Activated CD4-positive, alpha-beta memory T cell treated with anti-CD3 and anti-CD28 coated beads, Interleukin-2, amount 10 ng/mL, durations not matched to agents 7 days and 5 days (primary cell): ENCODE measurements around the gene RALGDS. TPM values are rescaled to one million over a fixed set of nuclear protein-coding genes. Genes with fewer than 3 reads are reported as not detected.

Experiments used
- CTCF ChIA-PET: fragments of 350-600 bp; sonication (Branson Sonifier 250); formaldehyde crosslinking; loops from one replicate; lab custom pipeline; 2021; ENCODE audit warnings: antibody characterized with exemption, inconsistent platforms; lab: Charles Lee
- POLR2A ChIA-PET: fragments of 350-600 bp; sonication (Branson Sonifier 250); formaldehyde crosslinking; loops from one replicate; lab custom pipeline; 2021; ENCODE audit warnings: antibody characterized with exemption; lab: Charles Lee
- DNase-seq: peaks from one replicate; pipeline ENCODE4 v3.0.0-alpha.2; 2020
- H3K27ac Mint-ChIP-seq: one replicate; pipeline ENCODE4 v1.8.0; 2021; ENCODE audit warnings: mild to moderate bottlenecking, mixed read lengths
- H3K27me3 Mint-ChIP-seq: one replicate; pipeline ENCODE4 v1.8.0; 2021; ENCODE audit warnings: mixed read lengths
- H3K36me3 Mint-ChIP-seq: one replicate; pipeline ENCODE4 v1.8.0; 2021; ENCODE audit warnings: low read depth, mixed read lengths
- H3K4me1 Mint-ChIP-seq: one replicate; pipeline ENCODE4 v1.8.0; 2021; ENCODE audit warnings: mixed read lengths
- H3K4me3 Mint-ChIP-seq: one replicate; pipeline ENCODE4 v1.8.0; 2021; ENCODE audit warnings: mild to moderate bottlenecking, mixed read lengths
- H3K9me3 Mint-ChIP-seq: one replicate; pipeline ENCODE4 v1.8.0; 2021; ENCODE audit warnings: mixed read lengths
- total RNA-seq, 2 experiments: library from RNA; stranded (reverse); gene quantifications; one replicate each; pipeline ENCODE4 v1.2.3, GENCODE V29; 2021

RALGDS gene
- total RNA-seq, 2 experiments from 2014 or later: 113 to 123 TPM

DNA sequence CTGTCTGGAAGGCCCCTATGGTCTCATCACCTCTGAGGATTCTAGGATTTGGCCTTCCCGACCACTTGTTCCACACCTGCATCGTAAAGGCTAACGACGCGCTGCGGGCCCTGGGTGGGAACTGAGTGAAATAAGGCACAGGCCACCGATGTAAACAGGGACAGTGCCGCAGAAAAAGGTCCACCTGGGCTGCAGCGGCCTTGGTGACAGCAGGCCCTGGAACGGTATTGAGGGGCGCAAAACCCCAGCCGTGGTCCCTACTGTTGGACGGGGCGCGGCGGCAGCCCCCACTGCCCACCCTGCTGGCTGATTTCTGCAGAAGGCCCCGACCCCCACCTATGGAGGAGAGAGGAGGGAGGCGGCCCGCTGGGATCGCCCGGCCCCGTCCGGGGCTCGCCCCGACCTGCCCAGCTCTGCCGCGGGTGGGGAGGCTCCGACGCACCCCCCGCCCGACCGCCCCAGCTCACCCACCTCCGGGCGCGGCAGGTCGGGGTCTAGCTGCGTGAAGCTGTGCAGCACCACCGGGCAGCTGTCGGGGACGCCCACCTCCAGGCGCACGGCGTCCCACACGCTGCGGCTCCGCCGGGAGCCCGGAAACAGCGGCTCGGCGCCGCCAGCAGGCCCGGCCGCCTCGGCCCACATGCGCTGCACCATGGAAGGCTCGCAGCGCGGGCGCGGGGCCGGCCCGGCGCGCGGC is 391 bp downstream of the RALGDS start:
- Mint-ChIP-seq H3K27ac (peak overlapping the region; percentile 14), H3K4me3 (peak overlapping the region; percentile 69), H3K36me3 (peaks cover 17% of the 10 kb centered on the region), H3K4me1 (peaks cover 86% of the 10 kb centered on the region), H3K9me3 (no peaks in the 10 kb centered on the region), H3K27me3 (no peaks in the 10 kb centered on the region)
- CTCF ChIA-PET: interaction anchor here (2.9 kb wide), 1 partner anchor 23 kb away, joined by 13 read pairs; no protein-coding TSS in a partner anchor
- no peak for DNase-seq
- POLR2A ChIA-PET: interaction anchor here (12.1 to 12.7 kb wide), 2 partner anchors 13 to 25 kb away, joined by 131 to 148 read pairs; no protein-coding TSS in a partner anchor

DNA sequence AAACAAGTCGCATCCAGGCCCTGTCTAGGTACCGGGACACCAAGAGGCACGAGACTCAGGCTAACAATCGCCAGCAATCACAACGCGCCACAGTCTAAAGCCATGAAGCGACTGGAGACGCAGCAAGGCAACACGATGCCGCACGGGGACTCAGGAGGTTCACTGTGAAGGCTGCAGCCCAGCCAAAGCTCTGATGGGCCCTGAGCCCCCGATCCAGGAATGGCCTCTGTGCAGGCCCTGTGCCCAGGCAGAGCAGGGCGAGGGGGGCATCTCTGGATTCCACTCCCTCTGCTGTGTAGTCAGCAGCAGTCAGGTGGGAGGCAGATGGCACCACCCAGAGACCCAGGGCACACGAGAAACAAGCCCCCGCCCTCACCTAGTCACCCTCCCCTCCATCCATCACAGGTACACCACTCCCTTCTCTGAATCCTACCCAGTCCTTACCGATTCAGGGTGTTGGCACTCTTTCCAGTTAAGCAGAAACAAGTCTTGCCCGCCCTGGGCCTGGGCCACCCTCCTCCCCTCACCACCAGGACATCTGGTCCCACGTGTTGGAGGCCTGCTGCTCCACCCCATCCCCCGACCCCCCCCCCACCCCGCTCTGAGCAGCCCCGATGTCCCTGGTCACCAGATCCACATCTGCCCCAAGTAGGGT is 1.1 kb downstream of the RALGDS start:
- Mint-ChIP-seq H3K27ac (peak overlapping the region; percentile 14), H3K9me3 (no peaks in the 10 kb centered on the region), H3K27me3 (no peaks in the 10 kb centered on the region), H3K4me1 (peaks cover 86% of the 10 kb centered on the region), H3K36me3 (peaks cover 18% of the 10 kb centered on the region), H3K4me3 (peak overlapping the region; percentile 69)
- POLR2A ChIA-PET: interaction anchor here (1.3 to 12.7 kb wide), 3 partner anchors 12 to 26 kb away, joined by 5 to 148 read pairs (median 131); no protein-coding TSS in a partner anchor
- no peak for DNase-seq
- CTCF ChIA-PET: interaction anchor here (0.5 to 8.3 kb wide), 3 partner anchors 24 to 30 kb away, joined by 3 to 93 read pairs (median 3); no protein-coding TSS in a partner anchor

DNA sequence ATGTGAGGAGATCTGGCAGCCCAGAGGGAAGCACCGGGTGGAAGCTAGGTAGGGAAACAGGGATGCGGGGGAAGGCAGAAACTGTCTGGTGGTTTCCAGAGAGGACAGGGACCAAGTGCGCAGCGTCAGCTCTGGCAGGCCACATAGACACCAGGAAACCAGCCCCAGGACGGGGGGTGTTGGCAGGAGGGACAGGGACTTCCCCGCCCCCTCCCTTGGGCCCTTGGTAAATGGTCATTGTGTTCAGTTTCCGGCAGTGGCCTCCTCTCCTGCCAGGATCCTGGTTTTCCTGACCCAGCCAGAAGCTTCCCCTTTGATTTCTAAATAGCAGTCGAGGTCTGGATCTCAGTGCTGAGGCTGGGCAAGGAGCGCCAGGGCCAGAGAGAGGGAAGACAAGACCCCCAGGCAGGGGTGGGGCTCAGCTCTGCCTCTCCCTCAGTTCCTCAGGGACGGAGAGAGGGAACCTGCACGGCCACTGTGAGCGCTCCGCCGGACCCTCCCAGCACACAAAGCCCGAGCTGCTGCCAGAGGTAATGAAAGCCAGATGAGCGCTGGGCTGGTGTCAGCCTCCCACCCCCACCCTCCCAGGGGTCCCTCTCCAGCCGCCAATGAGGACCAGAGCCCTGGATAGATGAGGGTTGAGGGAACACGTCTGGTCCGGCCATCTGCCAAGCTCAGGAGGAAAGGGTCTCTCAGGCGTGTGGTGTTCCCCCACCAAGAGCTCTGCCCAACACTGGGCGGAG is 1.8 kb downstream of the RALGDS start:
- no peak overlapping the region for H3K27ac Mint-ChIP-seq
- peaks cover 13% of the 10 kb centered on the region for H3K36me3 Mint-ChIP-seq
- CTCF ChIA-PET: interaction anchor here (0.5 to 8.3 kb wide), 4 partner anchors 24 to 31 kb away, joined by 3 to 93 read pairs (median 16); no protein-coding TSS in a partner anchor
- peak overlapping the region; percentile 44 for H3K4me3 Mint-ChIP-seq
- DNase-seq: no peak
- POLR2A ChIA-PET: interaction anchor here (1.3 to 12.7 kb wide), 3 partner anchors 11 to 27 kb away, joined by 5 to 148 read pairs (median 131); no protein-coding TSS in a partner anchor
- no peaks in the 10 kb centered on the region for H3K9me3 Mint-ChIP-seq
- H3K27me3 Mint-ChIP-seq: no peaks in the 10 kb centered on the region
- H3K4me1 Mint-ChIP-seq: peaks cover 86% of the 10 kb centered on the region

DNA sequence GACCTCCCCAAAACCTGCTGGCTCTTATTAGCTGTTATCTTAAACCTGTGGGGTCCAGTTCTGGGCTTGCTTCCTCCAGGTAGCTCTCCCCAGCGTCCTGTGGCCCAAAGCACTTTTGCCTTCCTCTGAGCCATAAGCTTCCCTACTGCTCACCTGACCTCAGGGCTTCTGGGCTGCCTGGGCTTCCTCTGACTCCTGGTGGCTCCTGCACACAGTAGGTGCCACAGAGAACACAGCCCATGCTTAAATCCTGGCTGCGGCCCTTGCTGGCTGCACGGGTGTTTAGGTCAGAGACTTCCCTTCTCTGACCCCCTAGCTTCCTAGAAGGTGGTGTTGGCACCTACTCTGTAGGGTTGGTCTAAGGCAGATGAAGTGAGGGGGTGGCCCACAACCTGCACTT is 2.5 kb downstream of the RALGDS start:
- Mint-ChIP-seq H3K4me1 (peaks cover 86% of the 10 kb centered on the region), H3K27me3 (no peaks in the 10 kb centered on the region), H3K9me3 (no peaks in the 10 kb centered on the region), H3K27ac (peak overlapping the region; percentile 16), H3K4me3 (peak overlapping the region; percentile 38), H3K36me3 (peaks cover 9% of the 10 kb centered on the region)
- ChIA-PET CTCF (interaction anchor here (3.7 to 8.3 kb wide), 2 partner anchors 25 to 29 kb away, joined by 28 to 93 read pairs; no protein-coding TSS in a partner anchor), POLR2A (interaction anchor here (12.1 to 12.7 kb wide), 2 partner anchors 15 to 28 kb away, joined by 131 to 148 read pairs; no protein-coding TSS in a partner anchor)
- DNase-seq: no peak

DNA sequence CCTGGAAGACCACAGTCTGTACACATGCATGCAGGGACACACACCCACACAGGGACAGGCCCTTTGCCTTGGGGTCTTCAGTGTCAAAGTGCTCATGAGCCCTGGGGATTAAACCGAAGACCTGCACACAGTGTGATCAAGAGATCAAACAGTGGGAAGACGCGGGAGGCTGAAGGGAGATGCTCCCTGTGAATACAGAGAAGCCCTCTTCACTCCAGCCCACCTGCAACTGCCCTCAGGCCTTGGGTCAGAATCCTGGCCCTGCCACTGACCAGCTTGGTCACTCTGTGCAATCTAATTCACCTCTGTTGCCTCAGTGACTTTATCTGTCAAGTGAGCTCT is 2.9 kb downstream of the RALGDS start:
- ChIA-PET POLR2A (interaction anchor here (1.3 to 12.7 kb wide), 5 partner anchors 8 to 87 kb away, joined by 5 to 148 read pairs (median 6); partner anchors contain the start of gene GTF3C5), CTCF (interaction anchor here (3.7 to 8.3 kb wide), 2 partner anchors 26 to 29 kb away, joined by 28 to 93 read pairs; no protein-coding TSS in a partner anchor)
- DNase-seq: no peak
- no peak overlapping the region for H3K4me3 Mint-ChIP-seq
- H3K9me3 Mint-ChIP-seq: no peaks in the 10 kb centered on the region
- H3K27ac Mint-ChIP-seq: no peak overlapping the region
- H3K27me3 Mint-ChIP-seq: no peaks in the 10 kb centered on the region
- peaks cover 9% of the 10 kb centered on the region for H3K36me3 Mint-ChIP-seq
- H3K4me1 Mint-ChIP-seq: peaks cover 86% of the 10 kb centered on the region

DNA sequence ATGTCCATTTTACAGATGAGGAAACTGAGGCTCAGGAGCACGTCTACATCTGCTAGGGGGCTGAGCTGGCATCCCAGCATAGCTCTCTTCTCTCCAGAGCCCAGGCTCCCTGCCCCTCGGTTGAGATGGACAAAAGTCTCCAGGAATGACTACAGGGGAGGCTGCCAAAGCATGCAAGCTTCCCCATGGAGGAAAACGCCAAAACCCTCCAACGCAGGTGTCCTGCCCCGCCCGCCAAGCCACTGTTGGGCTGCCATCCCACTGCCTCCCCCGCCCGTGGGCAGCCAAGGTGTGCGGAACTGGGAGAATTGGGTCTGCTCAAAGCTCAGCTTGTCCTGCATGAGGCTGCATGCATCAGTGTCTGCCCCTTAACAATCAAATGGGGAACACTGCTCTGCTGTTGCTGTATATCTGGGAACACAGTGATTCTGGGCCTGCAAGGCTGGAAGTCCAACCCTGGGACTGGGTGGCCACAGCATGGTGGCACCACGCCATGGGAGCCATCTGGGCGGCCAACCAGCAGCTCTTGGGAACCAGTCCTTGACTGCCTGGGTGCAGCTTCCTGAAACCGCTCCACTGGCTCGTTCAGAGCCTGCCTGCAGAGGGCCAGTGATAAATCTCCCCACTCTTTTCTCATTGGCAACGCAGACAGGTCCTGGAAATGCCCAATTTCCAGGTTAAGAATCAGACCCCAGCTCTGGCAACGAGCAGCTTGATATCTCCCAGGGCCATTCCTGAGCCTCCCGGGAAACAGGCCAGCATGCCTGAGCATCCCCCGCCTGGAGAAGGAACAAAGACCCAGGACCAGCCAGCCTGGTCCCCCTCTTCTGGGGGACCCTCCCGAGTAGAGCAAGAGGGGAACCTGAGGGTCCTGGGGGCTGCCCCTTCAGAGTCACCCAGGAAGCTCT is 3.5 kb downstream of the RALGDS start:
- no peak overlapping the region for H3K4me3 Mint-ChIP-seq
- H3K27ac Mint-ChIP-seq: peak overlapping the region; percentile 87
- POLR2A ChIA-PET: interaction anchor here (1.3 to 12.7 kb wide), 6 partner anchors 9 to 86 kb away, joined by 3 to 148 read pairs (median 6); partner anchors contain the start of gene GTF3C5
- H3K36me3 Mint-ChIP-seq: peaks cover 9% of the 10 kb centered on the region
- peaks cover 88% of the 10 kb centered on the region for H3K4me1 Mint-ChIP-seq
- H3K9me3 Mint-ChIP-seq: no peaks in the 10 kb centered on the region
- CTCF ChIA-PET: interaction anchor here (3.7 to 8.3 kb wide), 2 partner anchors 26 to 30 kb away, joined by 28 to 93 read pairs; no protein-coding TSS in a partner anchor
- H3K27me3 Mint-ChIP-seq: no peaks in the 10 kb centered on the region
- no peak for DNase-seq

DNA sequence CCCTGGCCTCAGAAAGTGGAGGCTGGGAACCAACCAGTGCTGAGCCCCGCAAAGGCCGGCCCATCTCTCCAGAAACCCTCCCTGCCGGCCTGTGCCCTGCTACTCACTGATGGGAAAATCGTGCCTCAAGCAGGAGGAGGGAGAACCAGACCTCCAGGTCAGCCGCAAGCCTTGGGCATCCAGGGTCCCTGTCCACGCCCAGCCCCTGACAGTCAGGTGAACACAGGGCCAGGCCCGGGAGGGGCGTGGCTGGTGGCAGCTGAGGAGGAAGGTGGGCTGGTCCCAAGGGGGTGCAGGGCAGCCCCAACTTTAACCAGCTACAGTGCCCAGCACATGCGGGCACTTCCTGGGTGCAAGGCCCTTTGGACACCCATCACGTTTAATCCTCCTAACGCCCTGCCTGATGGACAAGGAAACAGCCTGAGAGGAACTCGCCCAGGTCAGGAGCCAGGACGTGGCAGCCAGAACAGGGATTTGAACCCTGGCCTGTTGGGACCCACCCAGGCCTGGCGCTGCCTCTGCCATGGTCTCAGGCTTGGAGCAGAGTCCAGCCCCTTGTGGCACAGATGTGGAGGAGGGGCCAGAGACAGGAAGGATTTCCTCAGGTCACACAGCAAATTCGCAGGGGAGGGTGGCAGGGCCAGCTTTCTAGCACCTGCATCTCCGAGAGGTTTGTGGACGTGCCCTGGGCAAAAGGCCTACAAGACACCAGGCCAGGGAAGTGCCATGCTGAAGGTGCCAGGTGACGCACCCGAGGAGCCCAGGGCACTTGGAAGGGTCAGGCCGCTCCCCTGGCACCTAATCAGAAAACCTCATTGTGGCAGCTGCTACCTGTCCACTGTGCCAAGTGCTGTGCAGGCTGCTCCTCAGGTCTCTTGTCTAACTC is 4.5 kb downstream of the RALGDS start:
- peaks cover 85% of the 10 kb centered on the region for H3K4me1 Mint-ChIP-seq
- H3K4me3 Mint-ChIP-seq: no peak overlapping the region
- H3K9me3 Mint-ChIP-seq: no peaks in the 10 kb centered on the region
- CTCF ChIA-PET: interaction anchor here (1.0 to 8.3 kb wide), 5 partner anchors 14 to 31 kb away, joined by 3 to 93 read pairs (median 5); no protein-coding TSS in a partner anchor
- H3K36me3 Mint-ChIP-seq: peaks cover 11% of the 10 kb centered on the region
- H3K27ac Mint-ChIP-seq: peak overlapping the region; percentile 87
- no peak for DNase-seq
- POLR2A ChIA-PET: interaction anchor here (1.0 to 12.7 kb wide), 10 partner anchors 8 to 86 kb away, joined by 3 to 148 read pairs (median 6); partner anchors contain the start of gene GTF3C5
- no peaks in the 10 kb centered on the region for H3K27me3 Mint-ChIP-seq

DNA sequence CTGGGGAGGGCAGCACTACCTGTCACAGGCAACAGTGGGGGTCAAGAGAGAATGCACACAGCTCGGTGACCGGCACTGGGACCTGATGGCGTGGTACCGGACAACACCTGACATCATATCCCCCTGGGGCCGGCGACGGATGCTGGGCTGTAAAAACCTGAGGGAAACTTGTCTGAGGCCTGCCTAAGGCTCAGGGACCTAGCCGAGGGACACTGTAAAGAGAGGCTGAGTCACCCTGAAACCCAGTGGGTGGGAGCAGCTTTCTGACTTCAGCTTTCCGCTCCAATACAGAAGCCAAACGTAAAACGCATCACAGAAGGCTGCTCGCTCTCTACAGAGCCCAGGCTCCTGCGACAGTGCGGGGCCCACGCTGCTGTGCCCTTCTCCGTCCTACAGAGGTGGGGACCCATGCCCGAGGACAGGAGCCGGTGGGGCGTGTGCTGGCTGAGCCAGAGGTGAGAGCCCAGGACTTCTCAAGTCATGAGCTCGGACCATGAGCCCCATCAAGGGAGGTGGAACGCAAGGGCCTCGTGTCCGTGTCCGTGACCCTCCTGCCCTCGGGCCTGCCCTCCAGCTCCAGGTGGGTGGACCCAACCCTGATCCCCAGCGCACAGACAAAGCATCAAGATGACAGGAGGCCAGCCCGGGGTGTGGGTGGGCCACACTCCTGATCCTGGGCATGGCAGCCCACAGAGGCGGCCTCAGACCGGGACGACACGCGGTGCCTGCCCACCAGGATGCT is 5.3 kb downstream of the RALGDS start:
- POLR2A ChIA-PET: interaction anchor here (1.0 to 12.7 kb wide), 7 partner anchors 10 to 85 kb away, joined by 4 to 148 read pairs (median 5); partner anchors contain the start of gene GTF3C5
- no peaks in the 10 kb centered on the region for H3K27me3 Mint-ChIP-seq

DNA sequence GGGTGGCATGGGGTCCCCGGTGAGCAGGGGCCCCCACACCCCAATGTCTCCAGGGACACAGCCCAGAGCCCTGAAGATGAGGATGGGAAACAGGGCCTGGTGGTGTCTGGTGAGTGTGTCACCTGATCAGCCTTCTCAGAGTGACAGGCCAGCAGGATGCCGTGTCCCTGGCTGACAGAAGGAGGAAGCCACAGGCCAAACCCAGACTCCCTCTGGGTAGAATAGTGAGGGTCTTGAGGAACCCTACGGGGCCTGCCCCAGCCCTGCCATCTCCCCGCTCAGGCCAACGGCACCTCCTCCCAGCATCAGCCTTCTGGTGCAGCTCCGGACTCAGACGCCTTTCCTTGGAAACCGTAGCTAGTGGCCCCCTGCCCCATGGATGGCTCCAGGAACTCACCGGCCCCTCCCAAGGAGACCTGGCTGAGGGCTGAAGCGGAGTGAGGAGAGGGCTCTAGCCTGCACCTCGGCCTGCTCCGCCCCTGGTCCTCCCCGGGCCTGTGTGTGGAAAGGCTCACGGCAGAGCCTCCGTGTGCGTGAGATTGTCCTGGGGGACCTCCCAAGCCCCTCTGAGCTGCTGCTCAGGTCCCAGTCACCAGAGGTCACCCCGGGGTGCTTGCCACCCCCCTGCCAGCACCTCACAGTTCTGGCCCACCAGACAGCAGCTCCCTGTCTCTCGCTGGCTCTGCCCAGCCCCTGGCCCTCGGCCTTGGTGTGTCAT is 6.0 kb downstream of the RALGDS start:
- Mint-ChIP-seq H3K4me3 (peak overlapping the region; percentile 35), H3K9me3 (no peaks in the 10 kb centered on the region), H3K27me3 (no peaks in the 10 kb centered on the region), H3K36me3 (peaks cover 18% of the 10 kb centered on the region), H3K4me1 (peaks cover 78% of the 10 kb centered on the region), H3K27ac (peak overlapping the region; percentile 87)
- CTCF ChIA-PET: interaction anchor here (1.0 to 8.3 kb wide), 5 partner anchors 13 to 33 kb away, joined by 3 to 93 read pairs (median 5); no protein-coding TSS in a partner anchor
- POLR2A ChIA-PET: interaction anchor here (1.0 to 12.7 kb wide), 7 partner anchors 9 to 84 kb away, joined by 4 to 148 read pairs (median 5); partner anchors contain the start of gene GTF3C5
- DNase-seq: no peak

More for the DNA sequence above, 5.3 kb downstream of the RALGDS start:
- no peaks in the 10 kb centered on the region for H3K9me3 Mint-ChIP-seq
- H3K36me3 Mint-ChIP-seq: peaks cover 14% of the 10 kb centered on the region
- H3K4me1 Mint-ChIP-seq: peaks cover 83% of the 10 kb centered on the region
- DNase-seq: peak; percentile 79
- H3K4me3 Mint-ChIP-seq: peak overlapping the region; percentile 35
- CTCF ChIA-PET: interaction anchor here (1.0 to 8.3 kb wide), 5 partner anchors 13 to 32 kb away, joined by 3 to 93 read pairs (median 5); no protein-coding TSS in a partner anchor
- H3K27ac Mint-ChIP-seq: peak overlapping the region; percentile 87
